ENCODE measurements around the gene GREB1.

- no peak for TF ChIP-seq EZH2 (IDR thresholded peaks at IDR 0.05; ENCODE audit: low read depth)
- no peak for TF ChIP-seq CTCF (conservative IDR thresholded peaks at IDR 0.05)
Measured at GRCh38 chr2:11611251-11611650, 77.4 kb downstream of the GREB1 start.
